ENCODE results near the gene TAF6.

DNA sequence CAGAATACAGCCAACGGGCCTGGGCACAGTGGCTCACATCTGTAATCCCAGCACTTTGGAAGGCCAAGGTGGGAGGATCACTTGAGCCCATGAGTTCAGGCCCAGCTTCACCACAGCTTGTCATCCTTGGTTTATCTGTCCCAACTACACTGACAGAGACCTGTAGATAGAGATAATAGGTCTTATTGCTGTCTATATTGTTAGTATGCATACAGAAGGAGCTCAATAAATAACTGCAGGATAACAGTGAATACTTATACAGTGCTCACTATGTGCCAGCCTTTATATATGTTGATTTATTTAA is 1.5 kb upstream of the TAF6 start:
- TF ChIP-seq, protein P1, sequence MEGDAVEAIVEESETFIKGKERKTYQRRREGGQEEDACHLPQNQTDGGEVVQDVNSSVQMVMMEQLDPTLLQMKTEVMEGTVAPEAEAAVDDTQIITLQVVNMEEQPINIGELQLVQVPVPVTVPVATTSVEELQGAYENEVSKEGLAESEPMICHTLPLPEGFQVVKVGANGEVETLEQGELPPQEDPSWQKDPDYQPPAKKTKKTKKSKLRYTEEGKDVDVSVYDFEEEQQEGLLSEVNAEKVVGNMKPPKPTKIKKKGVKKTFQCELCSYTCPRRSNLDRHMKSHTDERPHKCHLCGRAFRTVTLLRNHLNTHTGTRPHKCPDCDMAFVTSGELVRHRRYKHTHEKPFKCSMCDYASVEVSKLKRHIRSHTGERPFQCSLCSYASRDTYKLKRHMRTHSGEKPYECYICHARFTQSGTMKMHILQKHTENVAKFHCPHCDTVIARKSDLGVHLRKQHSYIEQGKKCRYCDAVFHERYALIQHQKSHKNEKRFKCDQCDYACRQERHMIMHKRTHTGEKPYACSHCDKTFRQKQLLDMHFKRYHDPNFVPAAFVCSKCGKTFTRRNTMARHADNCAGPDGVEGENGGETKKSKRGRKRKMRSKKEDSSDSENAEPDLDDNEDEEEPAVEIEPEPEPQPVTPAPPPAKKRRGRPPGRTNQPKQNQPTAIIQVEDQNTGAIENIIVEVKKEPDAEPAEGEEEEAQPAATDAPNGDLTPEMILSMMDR (IDR thresholded peaks at IDR 0.05): no peak
- TF ChIP-seq CEBPB (IDR thresholded peaks at IDR 0.05) (no peak), POLR2A (IDR thresholded peaks at IDR 0.05; ENCODE audit: low read length) (no peak), MAX (IDR thresholded peaks at IDR 0.05) (no peak), MAZ (IDR thresholded peaks at IDR 0.05; ENCODE audit: borderline replicate concordance, low read depth, low read length) (no peak), RARB (CRISPR knock-in tag; IDR thresholded peaks at IDR 0.05) (no peak), CHD2 (IDR thresholded peaks at IDR 0.05; ENCODE audit: low read length, partially characterized antibody) (no peak), NFE2L2 (conservative IDR thresholded peaks at IDR 0.05; ENCODE audit: low read length) (no peak), EP300 (IDR thresholded peaks at IDR 0.05) (no peak)
- TF ChIP-seq, protein P2, sequence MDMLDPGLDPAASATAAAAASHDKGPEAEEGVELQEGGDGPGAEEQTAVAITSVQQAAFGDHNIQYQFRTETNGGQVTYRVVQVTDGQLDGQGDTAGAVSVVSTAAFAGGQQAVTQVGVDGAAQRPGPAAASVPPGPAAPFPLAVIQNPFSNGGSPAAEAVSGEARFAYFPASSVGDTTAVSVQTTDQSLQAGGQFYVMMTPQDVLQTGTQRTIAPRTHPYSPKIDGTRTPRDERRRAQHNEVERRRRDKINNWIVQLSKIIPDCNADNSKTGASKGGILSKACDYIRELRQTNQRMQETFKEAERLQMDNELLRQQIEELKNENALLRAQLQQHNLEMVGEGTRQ (IDR thresholded peaks at IDR 0.05): no peak
